ENCODE measurements around the gene FXYD4.

DNA sequence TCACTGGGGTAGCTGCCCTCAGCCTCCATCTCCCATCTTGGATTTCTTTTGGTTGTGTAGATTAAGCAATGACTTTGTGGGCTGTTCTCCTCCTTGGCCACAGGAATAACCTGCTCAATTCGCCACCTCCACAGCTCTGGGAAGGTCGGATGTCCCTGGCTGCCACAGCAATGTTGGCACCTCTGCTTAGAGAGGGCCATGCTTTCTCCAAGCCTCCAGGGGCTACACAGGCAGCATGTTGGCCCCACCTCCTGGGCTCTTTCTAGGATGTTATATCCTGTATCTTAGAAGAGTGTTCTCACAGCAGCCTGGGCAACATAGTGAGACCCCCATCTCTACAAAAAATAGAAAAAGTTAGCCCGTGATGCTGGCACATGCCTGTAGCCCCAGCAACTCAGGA lies 35.4 kb upstream of the FXYD4 start:
- TF ChIP-seq EZH2phosphoT487 (IDR thresholded peaks at IDR 0.05; ENCODE audit: borderline replicate concordance): no peak
- no peak for TF ChIP-seq CTCF (conservative IDR thresholded peaks at IDR 0.05; ENCODE audit: low read length)
